Stimulated activated CD4-positive, alpha-beta T cell treated with anti-CD3 and anti-CD28 coated beads, Interleukin-4, amount 100 ng/mL, for 4 hours (primary cell): ENCODE measurements around the gene RIMKLB.

Experiments
- DNase-seq, 2 experiments: peaks; one replicate each; pipeline ENCODE4 v3.0.0-alpha.2; 2020

RIMKLB gene

DNA sequence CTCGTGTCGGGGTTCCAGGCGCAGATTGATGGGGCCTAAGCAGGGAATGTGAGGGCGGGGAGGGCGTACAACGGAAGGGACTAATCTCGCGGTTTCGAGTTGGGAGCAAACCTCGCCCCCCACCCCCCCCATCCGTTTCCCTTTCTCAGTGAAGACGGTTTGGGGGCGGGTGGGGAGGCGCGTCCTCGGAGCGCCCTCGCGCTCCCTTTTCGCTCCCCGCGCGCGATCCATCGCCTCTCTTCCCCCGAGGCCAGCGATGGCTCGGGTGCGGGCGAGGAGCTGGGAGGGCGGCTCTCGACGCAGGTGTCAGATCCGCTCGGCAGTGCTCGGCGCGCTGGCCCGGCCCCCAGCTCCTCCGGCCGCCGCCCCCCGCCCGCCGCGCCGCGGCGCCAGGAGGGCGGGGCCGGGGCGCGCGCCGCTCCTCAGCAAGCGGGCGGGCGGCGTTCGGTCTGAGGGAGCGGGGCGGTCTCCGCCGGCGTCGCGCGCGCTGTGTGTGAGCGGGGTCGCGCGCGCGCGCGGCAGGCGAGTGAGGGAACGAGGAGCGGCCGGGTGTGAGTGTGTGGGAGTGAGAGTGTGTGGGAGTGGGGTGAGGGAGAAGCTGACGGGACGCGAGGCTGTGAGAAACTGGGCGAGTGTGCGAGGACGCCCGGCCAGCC is at the start of gene RIMKLB:
Gene RIMKLB, plus strand, starts transcription at position 516 of the 656 bp plus-strand sequence. CDS start 15,876 bp downstream, outside the sequence.
- peak; percentile 77 to 90 for DNase-seq

- DNase-seq, result peak; percentile 25 to 37
Observed at GRCh38 chr12:8648576-8649205, 49.1 kb upstream of the RIMKLB start.

GRCh38 chr12:8655421-8655820 is 42.4 kb upstream of the RIMKLB start:
- no peak for DNase-seq

GRCh38 chr12:8658346-8658745 is 39.4 kb upstream of the RIMKLB start:
- DNase-seq, result no peak

GRCh38 chr12:8661016-8661415 is 36.8 kb upstream of the RIMKLB start:
- no peak for DNase-seq

GRCh38 chr12:8661751-8662150 is 36.0 kb upstream of the RIMKLB start:
- DNase-seq, result no peak

DNA sequence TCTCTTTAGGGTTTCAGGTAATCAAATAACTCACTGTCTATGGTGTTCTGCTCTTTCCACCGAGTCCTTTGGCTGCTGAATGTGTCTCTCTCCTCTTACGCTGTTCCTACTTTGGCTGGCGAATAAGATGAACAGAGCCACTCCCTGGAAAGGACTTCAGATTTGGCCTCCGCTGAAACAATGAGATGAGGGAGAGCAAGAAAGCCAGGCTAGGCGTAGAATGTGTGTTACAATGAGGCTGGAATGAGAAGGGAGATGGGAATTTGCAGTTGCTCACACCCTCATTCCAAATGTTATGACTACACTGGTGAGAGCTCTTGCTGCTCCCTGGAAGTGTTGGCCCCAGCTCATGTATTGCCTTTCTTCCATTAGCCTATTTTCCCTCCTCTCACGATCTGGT is 35.2 kb upstream of the RIMKLB start, which contains the start of gene MFAP5:
Gene MFAP5, minus strand, starts transcription at position 234 of the 400 bp plus-strand sequence. CDS start 722 bp downstream, outside the sequence.
- no peak for DNase-seq

DNA sequence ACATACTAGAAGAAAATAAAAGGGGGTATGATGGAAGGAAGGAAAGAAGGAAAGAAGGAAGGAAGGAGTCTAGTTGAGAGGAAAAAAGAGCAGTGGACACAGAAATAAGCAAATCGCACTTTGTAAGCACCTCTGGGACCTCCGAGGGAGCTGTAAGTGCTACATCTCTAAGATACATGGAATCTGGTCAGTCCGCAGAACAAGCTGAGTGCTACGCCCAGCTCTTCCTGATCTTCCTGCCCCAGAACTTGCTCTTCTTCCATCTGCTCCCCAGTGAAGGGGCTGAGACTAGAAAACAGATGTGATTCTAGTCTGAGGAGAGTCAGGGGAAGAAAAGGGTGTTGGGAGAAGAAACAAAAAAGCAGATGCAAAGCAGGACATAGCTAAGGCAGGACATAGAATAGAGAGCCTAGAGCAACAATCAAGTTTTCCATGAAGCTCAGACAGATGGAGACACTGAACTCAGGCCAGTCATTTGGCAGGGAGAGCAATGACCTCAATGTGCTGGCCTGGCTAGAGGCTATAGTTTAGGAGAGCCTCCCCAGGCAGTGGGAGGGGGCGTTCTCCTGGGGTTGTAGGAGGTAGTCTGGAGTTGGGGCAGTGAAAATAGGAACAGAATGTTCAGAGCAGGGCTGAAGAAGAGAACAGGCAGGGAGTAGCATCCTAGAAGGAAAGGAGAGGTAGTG is 33.4 kb upstream of the RIMKLB start:
- no peak for DNase-seq

DNA sequence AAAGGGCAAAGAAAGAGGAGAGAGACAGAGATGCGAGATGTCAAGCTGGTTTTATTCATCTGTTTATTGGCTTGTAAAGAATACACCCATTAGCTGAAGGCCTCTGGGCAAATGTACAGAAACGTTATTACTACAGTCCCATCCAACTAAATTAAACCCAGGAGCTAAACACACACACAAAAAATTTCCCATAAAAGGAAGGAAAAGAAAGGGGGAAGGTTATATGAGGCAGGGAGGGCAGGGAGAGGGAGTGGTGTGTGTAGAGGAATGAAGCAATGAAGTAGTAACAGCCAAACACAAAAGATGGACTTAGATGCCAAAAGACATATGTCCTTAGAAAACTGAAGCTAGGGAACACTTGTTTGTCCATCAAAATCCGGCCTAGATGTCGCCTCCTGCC is 32.0 kb upstream of the RIMKLB start:
- DNase-seq, result no peak

DNA sequence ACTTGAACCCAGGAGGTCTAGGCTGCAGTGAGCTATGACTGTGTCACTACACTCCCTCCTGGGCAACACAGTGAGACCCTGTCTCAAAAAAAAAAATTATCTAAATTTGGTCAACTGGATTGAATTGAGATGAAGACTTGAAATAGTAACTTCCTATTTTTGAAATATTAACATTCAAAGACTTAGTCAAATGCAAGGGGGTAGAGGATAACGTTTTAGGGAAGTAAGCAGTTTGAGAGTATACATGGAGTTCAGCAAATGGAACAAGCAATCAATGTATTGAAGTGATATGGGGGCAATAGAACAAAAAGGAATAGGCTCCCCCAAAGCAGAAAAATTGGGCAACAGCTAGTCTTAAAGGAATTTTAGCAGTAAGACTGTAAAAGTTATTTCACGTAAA is 30.5 kb upstream of the RIMKLB start:
- no peak for DNase-seq

DNA sequence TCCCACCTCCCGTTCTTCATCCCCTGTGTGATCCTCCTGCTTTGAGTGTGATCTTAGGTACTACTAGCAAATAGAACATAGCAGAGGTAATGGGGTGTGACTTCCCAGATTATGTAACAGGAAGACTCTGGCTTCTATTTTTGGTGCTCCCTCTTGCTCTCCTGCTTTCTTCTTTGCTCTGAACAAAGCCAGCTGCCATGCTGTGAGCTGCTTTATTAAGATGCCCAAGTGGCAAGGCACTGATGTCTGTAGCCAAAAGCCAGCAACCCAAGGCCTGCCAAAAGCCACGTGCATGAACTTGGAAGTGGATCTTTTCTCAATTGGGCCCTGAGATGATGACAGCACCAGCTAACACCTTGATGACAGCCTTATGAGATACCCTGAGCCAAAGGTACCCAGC is 29.4 kb upstream of the RIMKLB start:
- no peak for DNase-seq

GRCh38 chr12:8672381-8672780 is 25.4 kb upstream of the RIMKLB start:
- no peak for DNase-seq

GRCh38 chr12:8675591-8676036 is 22.2 kb upstream of the RIMKLB start:
- no peak for DNase-seq

DNA sequence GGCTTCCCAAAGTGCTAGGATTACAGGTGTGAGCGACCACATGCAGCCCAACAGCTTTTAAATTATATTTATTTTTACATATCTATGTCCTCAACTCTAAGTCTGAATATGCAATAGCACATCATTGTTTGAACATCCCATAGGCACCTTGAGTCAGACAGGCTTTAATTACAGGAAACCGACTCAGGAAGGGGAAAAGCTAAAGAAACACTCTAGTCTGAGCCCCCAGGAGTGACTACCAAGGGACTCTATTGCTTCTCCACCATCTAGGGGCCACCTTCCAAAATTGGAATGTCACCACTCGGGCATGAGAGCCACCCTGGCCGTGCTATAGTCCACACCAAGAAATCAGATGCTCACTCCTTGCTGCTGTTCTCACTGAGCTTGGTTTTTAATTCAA is 21.1 kb upstream of the RIMKLB start:
- DNase-seq, result no peak

- DNase-seq, result no peak
Observed at GRCh38 chr12:8677362-8677761, 20.4 kb upstream of the RIMKLB start.

- no peak for DNase-seq
Observed at GRCh38 chr12:8678661-8679111, 19.1 kb upstream of the RIMKLB start.

DNA sequence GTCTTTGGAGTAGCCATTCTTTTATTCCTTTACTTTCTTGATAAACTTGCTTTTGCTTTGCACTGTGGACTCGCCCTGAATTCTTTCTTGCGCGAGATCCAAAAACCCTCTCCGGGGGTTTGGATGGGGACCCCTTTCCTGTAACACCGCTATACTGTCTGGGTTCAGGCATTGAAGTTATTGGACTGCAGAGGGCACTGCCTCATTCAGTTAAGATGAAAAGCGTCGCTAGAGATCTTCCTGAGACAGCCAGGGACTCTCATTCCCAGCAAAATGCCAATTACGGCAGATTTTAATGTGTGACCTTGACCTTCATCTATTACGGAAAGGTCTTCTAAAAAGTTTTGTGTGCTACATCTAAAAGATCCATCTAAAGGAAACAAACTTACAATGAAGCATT is 17.3 kb upstream of the RIMKLB start:
- DNase-seq, result no peak

DNA sequence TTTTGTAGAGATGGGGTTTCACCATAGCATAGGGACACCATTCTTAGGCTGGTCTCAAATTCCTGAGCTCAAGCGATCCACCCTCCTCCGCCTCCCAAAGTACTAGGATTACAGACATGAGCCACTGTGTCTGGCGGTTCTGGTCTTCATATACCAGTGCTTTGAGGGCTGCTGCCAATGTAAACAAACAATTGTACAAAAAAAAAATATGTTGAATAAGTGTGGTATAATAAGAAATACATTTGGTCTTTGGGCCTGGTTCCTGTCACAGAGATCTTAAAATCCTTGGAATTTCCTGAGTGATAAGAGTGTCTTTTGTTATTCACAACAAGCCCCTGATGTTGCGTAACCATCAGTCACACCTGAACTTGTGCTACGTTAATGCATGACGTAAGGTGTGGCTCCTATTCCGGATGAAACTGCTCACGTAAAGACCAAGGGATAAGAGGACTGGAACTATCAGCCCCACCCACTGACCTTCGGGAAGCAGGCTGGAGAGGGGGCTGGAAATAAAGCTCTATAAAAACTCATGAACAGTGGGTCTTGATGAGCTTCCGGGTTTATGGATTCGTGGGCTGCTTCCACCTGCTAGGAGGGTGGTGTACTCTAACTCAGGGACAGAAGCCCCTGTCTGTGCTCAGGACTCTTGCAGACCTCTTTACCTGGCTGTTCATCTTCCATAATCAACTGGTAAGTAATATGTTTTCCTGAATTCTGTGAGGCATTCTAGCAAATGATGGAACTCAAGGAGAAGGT is 16.5 kb upstream of the RIMKLB start:
- DNase-seq, result no peak

DNA sequence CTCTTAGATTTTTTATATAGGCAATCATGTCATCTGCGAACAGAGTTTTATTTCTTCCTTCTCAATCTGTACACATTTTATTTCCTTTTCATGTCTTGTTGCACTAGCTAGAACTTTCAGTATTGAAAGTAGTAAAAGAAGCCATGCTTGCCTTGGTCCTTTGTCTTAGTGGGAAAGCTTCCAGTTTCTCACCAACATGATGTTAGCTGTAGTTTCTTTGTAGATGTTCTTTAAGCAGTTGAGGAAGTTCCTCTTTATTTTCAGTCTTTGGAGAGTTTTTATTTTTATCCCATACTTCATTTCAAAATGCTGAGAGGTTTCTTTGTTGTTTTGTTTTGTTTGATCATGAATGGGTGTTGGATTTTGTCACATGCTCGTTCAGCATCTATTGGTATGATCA is 12.7 kb upstream of the RIMKLB start:
- no peak for DNase-seq

DNA sequence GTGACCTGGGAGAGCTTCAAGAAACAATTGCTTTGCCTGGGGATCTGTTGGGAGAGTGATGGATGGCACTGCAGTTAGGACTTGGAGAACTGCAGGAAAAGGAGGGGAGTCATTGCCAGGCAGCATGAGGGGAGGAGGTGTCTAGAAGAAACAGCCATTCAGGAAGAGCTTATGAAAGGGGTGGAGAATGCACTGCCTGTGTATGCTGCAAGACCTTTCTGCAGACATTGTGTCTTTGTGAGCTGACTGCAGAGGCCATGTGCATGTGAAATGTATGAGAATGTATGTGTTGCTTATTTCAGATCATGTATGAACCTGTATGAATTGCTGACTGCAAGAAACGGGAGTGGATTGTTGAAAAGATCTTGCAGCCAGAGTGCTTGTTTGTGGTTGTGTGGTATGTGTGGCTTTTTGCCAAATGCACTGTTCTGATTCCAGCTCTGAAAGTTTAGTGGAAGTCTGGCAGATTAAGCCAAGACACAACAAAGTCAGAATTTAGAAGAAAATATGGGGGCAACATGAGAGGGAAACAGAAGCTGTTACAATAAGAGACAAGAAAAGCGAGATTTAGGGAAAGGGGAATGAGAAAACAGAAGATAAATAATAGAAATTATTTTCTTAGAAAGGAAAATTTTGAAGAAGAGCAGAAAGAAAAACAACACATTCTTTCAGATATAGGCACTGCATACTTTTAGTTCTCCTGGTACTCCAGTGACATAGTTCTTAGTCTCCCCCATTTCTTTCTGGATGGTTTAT is 9.8 kb upstream of the RIMKLB start:
- DNase-seq, result no peak

GRCh38 chr12:8689681-8690080 is 8.1 kb upstream of the RIMKLB start:
- DNase-seq, result no peak

GRCh38 chr12:8692573-8692972 is 5.2 kb upstream of the RIMKLB start:
- no peak for DNase-seq
